Measurements from ENCODE around the gene SLC66A2.

- TF ChIP-seq GATA2 (IDR thresholded peaks at IDR 0.05; ENCODE audit: low read depth, low read length) = no peak
- no peak for TF ChIP-seq GATA3 (IDR thresholded peaks at IDR 0.05; ENCODE audit: low read depth, low read length)
Observed at GRCh38 chr18:79965119-79965902, 13.9 kb upstream of the SLC66A2 start.
